ENCODE measurements around the gene PXYLP1. TPM values are rescaled to one million over a fixed set of nuclear protein-coding genes. Genes with fewer than 3 reads are reported as not detected.

The PXYLP1 gene
- total and polyA plus RNA-seq, 10 of the 15 experiments (the other 5 are each of a cell fraction or from before 2014, with no cell fraction given), result 0.06 to 1.7 (median 0.35) TPM

DNA sequence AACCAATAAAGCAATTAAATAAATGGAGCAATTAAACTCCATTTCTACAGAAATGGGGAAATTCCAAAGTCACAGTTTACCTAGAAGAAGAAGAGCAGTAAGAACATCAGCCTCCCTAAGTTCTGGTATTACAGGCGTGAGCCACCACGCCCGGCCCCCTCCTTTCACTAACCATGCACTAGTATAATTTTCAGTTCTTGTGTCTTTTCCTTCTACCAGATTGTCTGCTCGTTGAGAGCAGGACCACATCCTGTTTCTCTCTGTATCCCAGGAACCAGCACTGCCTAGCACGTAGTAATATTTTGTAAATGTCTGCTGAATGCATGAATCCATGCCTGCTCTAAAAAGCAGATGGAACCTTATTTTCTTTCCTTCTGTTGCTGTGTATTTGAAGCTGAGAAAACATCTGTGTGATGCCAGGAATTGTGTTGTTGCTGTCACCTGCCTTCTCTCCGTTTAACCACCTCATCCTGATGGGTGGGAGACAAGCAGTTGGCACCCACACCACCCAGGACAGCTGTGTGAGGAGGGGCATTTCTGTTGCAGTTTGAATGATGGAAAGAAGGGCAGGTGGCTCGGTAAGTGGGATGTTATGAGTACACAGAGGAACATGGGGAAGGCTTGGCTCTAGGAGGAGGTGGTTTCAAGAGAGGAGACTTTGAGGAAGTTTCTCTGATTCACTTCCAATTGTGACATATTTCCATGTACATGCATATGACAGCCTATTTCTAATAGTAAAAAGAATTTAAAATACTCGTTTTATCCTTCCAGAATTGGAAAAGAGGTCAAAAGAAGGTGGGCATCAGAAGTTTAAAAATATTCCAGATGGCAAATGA, 30.1 kb downstream of the PXYLP1 start (continued):
- TF ChIP-seq RB1 (IDR thresholded peaks at IDR 0.05; ENCODE audit: borderline replicate concordance) (no peak), POU2F2 (IDR thresholded peaks at IDR 0.05; ENCODE audit: borderline replicate concordance, low read depth, low read length) (no peak)

DNA sequence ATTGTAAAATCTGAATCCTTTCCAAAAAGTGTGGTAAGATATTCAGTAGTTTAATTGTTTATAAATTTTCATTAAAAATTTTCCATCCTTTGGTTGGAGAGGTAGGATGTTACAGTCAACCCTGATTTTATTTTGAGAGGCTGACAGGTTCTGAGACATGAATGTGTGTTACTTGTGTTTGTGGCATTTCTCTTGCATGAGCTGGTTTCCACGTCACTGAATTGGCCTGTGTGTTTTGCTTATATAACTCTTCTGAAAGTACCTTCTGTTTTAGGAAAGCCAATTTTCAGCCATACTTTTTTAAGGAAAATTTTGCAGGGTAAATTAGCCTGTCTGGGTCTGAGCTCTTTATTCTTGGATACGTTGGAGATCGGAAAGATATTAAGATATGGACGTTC, 30.7 kb downstream of the PXYLP1 start:
- no peaks in the 10 kb centered on the region for H4K20me1 ChIP-seq (ENCODE audit: control insufficient read depth, insufficient read depth)
- TF ChIP-seq CBX3 (IDR thresholded peaks at IDR 0.05; ENCODE audit: borderline replicate concordance, low read depth) (no peak), SIX5 (IDR thresholded peaks at IDR 0.05; ENCODE audit: low read depth, low read length, severe bottlenecking) (no peak), NFYA (IDR thresholded peaks at IDR 0.05; ENCODE audit: borderline replicate concordance, low read depth, low read length) (no peak), HCFC1 (IDR thresholded peaks at IDR 0.05; ENCODE audit: low read length) (no peak), TCF7 (IDR thresholded peaks at IDR 0.05; ENCODE audit: borderline replicate concordance) (no peak), ETV6 (conservative IDR thresholded peaks at IDR 0.05 in 1 of 2, IDR thresholded peaks at IDR 0.05 in 1 of 2; ENCODE audit: borderline replicate concordance in 1 of 2, low read depth in 1 of 2) (no peak), FOXM1 (IDR thresholded peaks at IDR 0.05; ENCODE audit: low read depth, low read length) (no peak), STAT3 (IDR thresholded peaks at IDR 0.05; ENCODE audit: low read depth, low read length) (no peak), SP1 (IDR thresholded peaks at IDR 0.05; ENCODE audit: low read depth, low read length) (no peak), MTA3 (IDR thresholded peaks at IDR 0.05; ENCODE audit: borderline replicate concordance, low read length) (no peak)
- TF ChIP-seq, protein P1, sequence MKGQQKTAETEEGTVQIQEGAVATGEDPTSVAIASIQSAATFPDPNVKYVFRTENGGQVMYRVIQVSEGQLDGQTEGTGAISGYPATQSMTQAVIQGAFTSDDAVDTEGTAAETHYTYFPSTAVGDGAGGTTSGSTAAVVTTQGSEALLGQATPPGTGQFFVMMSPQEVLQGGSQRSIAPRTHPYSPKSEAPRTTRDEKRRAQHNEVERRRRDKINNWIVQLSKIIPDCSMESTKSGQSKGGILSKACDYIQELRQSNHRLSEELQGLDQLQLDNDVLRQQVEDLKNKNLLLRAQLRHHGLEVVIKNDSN (IDR thresholded peaks at IDR 0.05; ENCODE audit: borderline replicate concordance, extremely low read length, insufficient read depth, low read depth, low read length), result no peak
- TF ChIP-seq, protein P2, sequence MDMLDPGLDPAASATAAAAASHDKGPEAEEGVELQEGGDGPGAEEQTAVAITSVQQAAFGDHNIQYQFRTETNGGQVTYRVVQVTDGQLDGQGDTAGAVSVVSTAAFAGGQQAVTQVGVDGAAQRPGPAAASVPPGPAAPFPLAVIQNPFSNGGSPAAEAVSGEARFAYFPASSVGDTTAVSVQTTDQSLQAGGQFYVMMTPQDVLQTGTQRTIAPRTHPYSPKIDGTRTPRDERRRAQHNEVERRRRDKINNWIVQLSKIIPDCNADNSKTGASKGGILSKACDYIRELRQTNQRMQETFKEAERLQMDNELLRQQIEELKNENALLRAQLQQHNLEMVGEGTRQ (IDR thresholded peaks at IDR 0.05; ENCODE audit: borderline replicate concordance, low read depth, low read length), result no peak
- TF ChIP-seq, protein P3, sequence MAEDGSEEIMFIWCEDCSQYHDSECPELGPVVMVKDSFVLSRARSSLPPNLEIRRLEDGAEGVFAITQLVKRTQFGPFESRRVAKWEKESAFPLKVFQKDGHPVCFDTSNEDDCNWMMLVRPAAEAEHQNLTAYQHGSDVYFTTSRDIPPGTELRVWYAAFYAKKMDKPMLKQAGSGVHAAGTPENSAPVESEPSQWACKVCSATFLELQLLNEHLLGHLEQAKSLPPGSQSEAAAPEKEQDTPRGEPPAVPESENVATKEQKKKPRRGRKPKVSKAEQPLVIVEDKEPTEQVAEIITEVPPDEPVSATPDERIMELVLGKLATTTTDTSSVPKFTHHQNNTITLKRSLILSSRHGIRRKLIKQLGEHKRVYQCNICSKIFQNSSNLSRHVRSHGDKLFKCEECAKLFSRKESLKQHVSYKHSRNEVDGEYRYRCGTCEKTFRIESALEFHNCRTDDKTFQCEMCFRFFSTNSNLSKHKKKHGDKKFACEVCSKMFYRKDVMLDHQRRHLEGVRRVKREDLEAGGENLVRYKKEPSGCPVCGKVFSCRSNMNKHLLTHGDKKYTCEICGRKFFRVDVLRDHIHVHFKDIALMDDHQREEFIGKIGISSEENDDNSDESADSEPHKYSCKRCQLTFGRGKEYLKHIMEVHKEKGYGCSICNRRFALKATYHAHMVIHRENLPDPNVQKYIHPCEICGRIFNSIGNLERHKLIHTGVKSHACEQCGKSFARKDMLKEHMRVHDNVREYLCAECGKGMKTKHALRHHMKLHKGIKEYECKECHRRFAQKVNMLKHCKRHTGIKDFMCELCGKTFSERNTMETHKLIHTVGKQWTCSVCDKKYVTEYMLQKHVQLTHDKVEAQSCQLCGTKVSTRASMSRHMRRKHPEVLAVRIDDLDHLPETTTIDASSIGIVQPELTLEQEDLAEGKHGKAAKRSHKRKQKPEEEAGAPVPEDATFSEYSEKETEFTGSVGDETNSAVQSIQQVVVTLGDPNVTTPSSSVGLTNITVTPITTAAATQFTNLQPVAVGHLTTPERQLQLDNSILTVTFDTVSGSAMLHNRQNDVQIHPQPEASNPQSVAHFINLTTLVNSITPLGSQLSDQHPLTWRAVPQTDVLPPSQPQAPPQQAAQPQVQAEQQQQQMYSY (CRISPR knock-in tag; IDR thresholded peaks at IDR 0.05), result no peak

More for the DNA sequence above, 30.7 kb downstream of the PXYLP1 start:
- no peak for FAIRE-seq
- intact Hi-C loops (cut with micrococcal nuclease; ENCODE audit: unreplicated experiment), result no loop called here
- Histone ChIP-seq H3K79me2 (ENCODE audit: control insufficient read depth, insufficient read depth, low read length) (no peaks in the 10 kb centered on the region), H3K4me2 (ENCODE audit: control insufficient read depth, insufficient read depth) (no peak overlapping the region), H3K9ac (ENCODE audit: control insufficient read depth, insufficient read depth, low read length) (no peak overlapping the region), H3K27me3 (replicated peaks in 1 of 2; ENCODE audit: control insufficient read depth in 2 of 2, insufficient read depth in 2 of 2, low read length in 1 of 2) (no peaks in the 10 kb centered on the region), H3K4me1 (ENCODE audit: control insufficient read depth, insufficient read depth, low read length) (peaks cover 2% of the 10 kb centered on the region; the same call in 1 of the 2 replicates), H3K4me3 (no peak overlapping the region), H2AFZ (ENCODE audit: control insufficient read depth, low read depth, low read length) (no peak overlapping the region), H3K27ac (ENCODE audit: control insufficient read depth, insufficient read depth) (no peak overlapping the region), H3K9me3 (replicated peaks; ENCODE audit: control insufficient read depth, insufficient read depth, low read length) (no peaks in the 10 kb centered on the region), H3K36me3 (ENCODE audit: control insufficient read depth in 2 of 2, insufficient read depth in 2 of 2, low read length in 1 of 2) (no peaks in the 10 kb centered on the region)
- ChIA-PET CTCF (no interaction called here), RAD21 (ENCODE audit: unreplicated experiment) (no interaction called here), POLR2A (no interaction called here), SMC1A (ENCODE audit: uncharacterized antibody, unreplicated experiment) (no interaction called here)
- 50% methylated on average over 4 of the region's 4 CpGs for WGBS (ENCODE audit: insufficient coverage, insufficient replicate concordance, low lambda C conversion rate, missing lambda C conversion rate)
- in situ Hi-C loops (cut with MboI), result no loop called here
- no TSS peak for BruUV-seq (replicated peaks)
- ATAC-seq, result no peak
- DNase-seq (ENCODE audit: low read depth, low spot score), result no peak

Measured in GM12878 (cell line).